ENCODE measurements around the gene CYP27C1. TPM values are rescaled to one million over a fixed set of nuclear protein-coding genes. Genes with fewer than 3 reads are reported as not detected.

The CYP27C1 gene
- total and polyA plus RNA-seq, 2 donors from 2014 or later: 0.35 TPM; not detected in 1

DNA sequence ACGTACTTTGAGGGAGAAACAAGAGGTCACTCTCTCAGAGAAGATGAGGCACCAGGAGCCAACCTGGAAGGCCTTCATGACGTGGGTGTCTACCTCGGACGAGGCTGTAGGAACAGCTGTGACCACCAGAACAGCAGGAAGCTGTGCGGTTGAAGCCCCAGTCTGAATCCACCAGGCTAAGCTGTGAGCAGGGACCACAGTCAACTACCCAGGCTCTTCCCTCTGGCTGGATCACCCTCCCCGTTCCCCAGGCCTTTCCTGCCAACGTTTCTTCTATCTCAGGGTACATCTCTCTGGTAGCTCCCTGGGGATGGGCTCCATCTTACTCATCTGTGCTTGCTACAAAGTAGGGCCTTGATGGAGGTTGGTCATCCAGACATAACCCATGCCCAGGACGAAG lies 36.8 kb upstream of the CYP27C1 start:
- H3K4me1 ChIP-seq (ENCODE audit: control insufficient read depth in 2 of 3, insufficient read depth in 2 of 3, low read depth in 1 of 3, low read length in 3 of 3): no peaks in the 10 kb centered on the region
- TF ChIP-seq, protein P1, sequence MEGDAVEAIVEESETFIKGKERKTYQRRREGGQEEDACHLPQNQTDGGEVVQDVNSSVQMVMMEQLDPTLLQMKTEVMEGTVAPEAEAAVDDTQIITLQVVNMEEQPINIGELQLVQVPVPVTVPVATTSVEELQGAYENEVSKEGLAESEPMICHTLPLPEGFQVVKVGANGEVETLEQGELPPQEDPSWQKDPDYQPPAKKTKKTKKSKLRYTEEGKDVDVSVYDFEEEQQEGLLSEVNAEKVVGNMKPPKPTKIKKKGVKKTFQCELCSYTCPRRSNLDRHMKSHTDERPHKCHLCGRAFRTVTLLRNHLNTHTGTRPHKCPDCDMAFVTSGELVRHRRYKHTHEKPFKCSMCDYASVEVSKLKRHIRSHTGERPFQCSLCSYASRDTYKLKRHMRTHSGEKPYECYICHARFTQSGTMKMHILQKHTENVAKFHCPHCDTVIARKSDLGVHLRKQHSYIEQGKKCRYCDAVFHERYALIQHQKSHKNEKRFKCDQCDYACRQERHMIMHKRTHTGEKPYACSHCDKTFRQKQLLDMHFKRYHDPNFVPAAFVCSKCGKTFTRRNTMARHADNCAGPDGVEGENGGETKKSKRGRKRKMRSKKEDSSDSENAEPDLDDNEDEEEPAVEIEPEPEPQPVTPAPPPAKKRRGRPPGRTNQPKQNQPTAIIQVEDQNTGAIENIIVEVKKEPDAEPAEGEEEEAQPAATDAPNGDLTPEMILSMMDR (IDR thresholded peaks at IDR 0.05; ENCODE audit: borderline replicate concordance, extremely low read depth, insufficient read depth): no peak
- H3K27me3 ChIP-seq (ENCODE audit: control insufficient read depth, insufficient read depth, low read length): no peaks in the 10 kb centered on the region
- intact Hi-C loops (cut with DNase I): no loop called here
- FAIRE-seq (no peak), DNase-seq (no peak)
- H3K27ac ChIP-seq (ENCODE audit: low read depth in 2 of 2, low read length in 2 of 2): no peak overlapping the region
- H3K9ac ChIP-seq (ENCODE audit: low read length in 3 of 3): no peak overlapping the region
- no peaks in the 10 kb centered on the region for H3K9me3 ChIP-seq (ENCODE audit: control insufficient read depth in 2 of 3, insufficient read depth in 1 of 3, low read length in 3 of 3)
- no peak overlapping the region for H3K4me3 ChIP-seq (ENCODE audit: low read length in 3 of 3)
- H3K36me3 ChIP-seq (ENCODE audit: control insufficient read depth in 2 of 3, insufficient read depth in 3 of 3, low read length in 3 of 3): peaks cover 6 to 26% (median 24%) of the 10 kb centered on the region in 3 donors

DNA sequence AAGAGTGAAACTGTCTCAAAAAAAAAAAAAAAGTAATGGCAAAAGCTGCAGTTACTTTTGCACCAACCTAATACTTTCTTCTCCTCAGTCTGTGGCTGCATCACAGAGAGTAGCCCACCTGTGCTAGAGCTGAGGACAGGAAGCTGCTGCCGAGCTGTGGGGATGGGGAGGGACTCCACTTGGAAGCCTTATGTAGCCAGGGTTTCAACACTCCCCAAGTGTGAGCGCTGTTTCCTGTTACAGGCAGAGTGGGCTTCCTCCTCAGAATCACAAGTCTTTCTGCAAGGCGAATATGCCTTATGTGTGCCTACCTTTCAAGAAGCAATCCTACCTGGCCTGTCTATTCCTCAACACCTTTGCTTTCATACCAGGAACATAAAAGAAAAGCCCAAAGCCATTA lies 36.3 kb upstream of the CYP27C1 start:
- intact Hi-C loops (cut with DNase I): no loop called here
- DNase-seq: no peak
- no peaks in the 10 kb centered on the region for H3K9me3 ChIP-seq (ENCODE audit: control insufficient read depth in 2 of 3, insufficient read depth in 1 of 3, low read length in 3 of 3)
- peaks cover 6 to 26% (median 24%) of the 10 kb centered on the region in 3 donors for H3K36me3 ChIP-seq (ENCODE audit: control insufficient read depth in 2 of 3, insufficient read depth in 3 of 3, low read length in 3 of 3)
- H3K9ac ChIP-seq (ENCODE audit: low read length in 3 of 3): no peak overlapping the region
- TF ChIP-seq, protein P1 (IDR thresholded peaks at IDR 0.05; ENCODE audit: borderline replicate concordance, extremely low read depth, insufficient read depth): no peak
- no peak for FAIRE-seq
- no peaks in the 10 kb centered on the region for H3K27me3 ChIP-seq (ENCODE audit: control insufficient read depth, insufficient read depth, low read length)
- H3K27ac ChIP-seq (ENCODE audit: low read depth in 2 of 2, low read length in 2 of 2): no peak overlapping the region
- H3K4me1 ChIP-seq (ENCODE audit: control insufficient read depth in 2 of 3, insufficient read depth in 2 of 3, low read depth in 1 of 3, low read length in 3 of 3): no peaks in the 10 kb centered on the region
- H3K4me3 ChIP-seq (ENCODE audit: low read length in 3 of 3): no peak overlapping the region

DNA sequence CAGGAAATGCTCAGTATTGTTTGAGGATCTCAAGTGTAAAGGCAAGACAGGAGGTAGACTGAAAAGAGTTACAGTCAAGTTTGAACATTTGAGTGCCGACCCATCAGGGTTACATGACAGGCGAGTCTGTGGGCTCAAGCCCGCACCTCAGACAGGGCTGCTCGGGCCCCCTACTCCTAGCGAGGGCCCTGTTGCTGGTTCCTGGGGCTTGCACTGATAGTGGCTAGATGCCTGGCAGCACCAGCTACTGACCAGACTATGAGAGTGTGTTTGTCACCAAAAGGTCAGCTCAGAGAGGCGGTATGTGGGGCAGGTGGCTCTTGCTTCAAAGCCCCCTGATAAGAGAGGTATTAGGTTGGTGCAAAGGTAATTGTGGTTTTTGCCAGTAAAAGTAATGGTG lies 35.6 kb upstream of the CYP27C1 start:
- H3K27ac ChIP-seq (ENCODE audit: low read depth in 2 of 2, low read length in 2 of 2): no peak overlapping the region
- DNase-seq (no peak), FAIRE-seq (no peak)
- no peaks in the 10 kb centered on the region for H3K27me3 ChIP-seq (ENCODE audit: control insufficient read depth, insufficient read depth, low read length)
- intact Hi-C loops (cut with DNase I): no loop called here
- no peaks in the 10 kb centered on the region for H3K9me3 ChIP-seq (ENCODE audit: control insufficient read depth in 2 of 3, insufficient read depth in 1 of 3, low read length in 3 of 3)
- H3K9ac ChIP-seq (ENCODE audit: low read length in 3 of 3): no peak overlapping the region
- peaks cover 6 to 20% (median 19%) of the 10 kb centered on the region in 3 donors for H3K36me3 ChIP-seq (ENCODE audit: control insufficient read depth in 2 of 3, insufficient read depth in 3 of 3, low read length in 3 of 3)
- H3K4me3 ChIP-seq (ENCODE audit: low read length in 3 of 3): no peak overlapping the region
- H3K4me1 ChIP-seq (ENCODE audit: control insufficient read depth in 2 of 3, insufficient read depth in 2 of 3, low read depth in 1 of 3, low read length in 3 of 3): no peaks in the 10 kb centered on the region
- TF ChIP-seq, protein P1 (IDR thresholded peaks at IDR 0.05; ENCODE audit: borderline replicate concordance, extremely low read depth, insufficient read depth): no peak

DNA sequence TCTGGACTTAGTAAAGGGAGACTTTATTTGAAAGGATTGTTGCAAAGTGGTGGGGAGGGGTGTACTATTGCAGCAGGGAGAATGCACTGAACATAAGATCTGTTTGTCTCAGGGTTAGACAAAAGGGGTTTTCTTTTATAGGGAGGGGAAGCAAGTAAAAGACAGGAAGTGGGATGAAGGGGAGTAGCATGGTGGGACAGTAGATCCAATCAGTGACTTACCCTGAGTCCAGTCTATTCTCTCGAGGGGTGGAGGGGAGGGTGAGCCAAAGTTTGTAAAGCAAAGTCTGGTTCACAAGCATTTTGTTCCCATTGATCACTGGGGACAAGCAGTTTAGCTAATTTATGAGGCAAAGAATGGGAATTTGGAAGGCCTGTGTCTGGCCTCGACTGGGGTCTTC lies 35.0 kb upstream of the CYP27C1 start:
- intact Hi-C loops (cut with DNase I): no loop called here
- H3K27me3 ChIP-seq (ENCODE audit: control insufficient read depth, insufficient read depth, low read length): no peaks in the 10 kb centered on the region
- H3K4me3 ChIP-seq (ENCODE audit: low read length in 3 of 3): no peak overlapping the region
- no peak overlapping the region for H3K9ac ChIP-seq (ENCODE audit: low read length in 3 of 3)
- FAIRE-seq (no peak), DNase-seq (peak in 1 of 5 donors; percentile 14)
- H3K27ac ChIP-seq (ENCODE audit: low read depth in 2 of 2, low read length in 2 of 2): no peak overlapping the region
- TF ChIP-seq, protein P1 (IDR thresholded peaks at IDR 0.05; ENCODE audit: borderline replicate concordance, extremely low read depth, insufficient read depth): no peak
- H3K36me3 ChIP-seq (ENCODE audit: control insufficient read depth in 2 of 3, insufficient read depth in 3 of 3, low read length in 3 of 3): peaks cover 5 to 16% (median 14%) of the 10 kb centered on the region in 3 donors
- no peaks in the 10 kb centered on the region for H3K9me3 ChIP-seq (ENCODE audit: control insufficient read depth in 2 of 3, insufficient read depth in 1 of 3, low read length in 3 of 3)
- H3K4me1 ChIP-seq (ENCODE audit: control insufficient read depth in 2 of 3, insufficient read depth in 2 of 3, low read depth in 1 of 3, low read length in 3 of 3): no peaks in the 10 kb centered on the region

All from kidney (tissue), 14 donors.